WTC11 (cell line): ENCODE results near the gene COPZ2. TPM values are rescaled to one million over a fixed set of nuclear protein-coding genes. Genes with fewer than 3 reads are reported as not detected.

ENCODE experiments used
- ATAC-seq: fragments of 200-7000 bp; cut with Tn5 transposase; 2 replicates; pipeline ENCODE4 v1.10.0; 2021; ENCODE audit warnings: mild to moderate bottlenecking, moderate library complexity
- CTCF ChIA-PET: fragments of 300-600 bp; sonication (Branson Sonifier 250); formaldehyde crosslinking; loops from one replicate; lab custom pipeline; 2021; ENCODE audit warnings: antibody characterized with exemption; lab: Charles Lee
- POLR2A ChIA-PET: fragments of 350-600 bp; sonication (Branson Sonifier 250); formaldehyde crosslinking; loops from one replicate; lab custom pipeline; 2021; ENCODE audit warnings: antibody characterized with exemption; lab: Charles Lee
- DNase-seq: peaks from one replicate; pipeline ENCODE4 v3.0.0; 2021; ENCODE audit warnings: low spot score
- H3K27ac Mint-ChIP-seq: 2 replicates; pipeline ENCODE4 v1.8.0; 2021; ENCODE audit warnings: mixed read lengths
- H3K27me3 Mint-ChIP-seq: 2 replicates; pipeline ENCODE4 v1.8.0; 2021; ENCODE audit warnings: low read depth, mild to moderate bottlenecking, moderate library complexity, mixed read lengths
- H3K36me3 Mint-ChIP-seq: 2 replicates; pipeline ENCODE4 v1.8.0; 2021; ENCODE audit warnings: mixed read lengths
- H3K4me1 Mint-ChIP-seq: 2 replicates; pipeline ENCODE4 v1.8.0; 2022; ENCODE audit warnings: mixed read lengths
- H3K4me3 Mint-ChIP-seq: 2 replicates; pipeline ENCODE4 v1.8.0; 2021; ENCODE audit warnings: mild to moderate bottlenecking, moderate library complexity, mixed read lengths
- H3K9me3 Mint-ChIP-seq: 2 replicates; pipeline ENCODE4 v1.8.0; 2021; ENCODE audit warnings: mixed read lengths
- ATF1 ChIP-seq: sonication (generic); formaldehyde crosslinking; IDR thresholded peaks from 2 replicates; pipeline ENCODE4 v1.8.1; 2023; ENCODE audit warnings: mild to moderate bottlenecking, moderate library complexity, missing genetic modification reagents
- CREB1 ChIP-seq: sonication (generic); formaldehyde crosslinking; IDR thresholded peaks from 2 replicates; pipeline ENCODE4 v1.8.0; 2023; ENCODE audit warnings: mild to moderate bottlenecking, missing genetic modification reagents
- EMX1 ChIP-seq: fragments of 250-450 bp; sonication (Bioruptor Pico); IDR thresholded peaks from 2 replicates; pipeline ENCODE4 v1.8.0; 2021; ENCODE audit warnings: mild to moderate bottlenecking
- MXD4 ChIP-seq: fragments of 250-450 bp; sonication (Bioruptor Pico); IDR thresholded peaks from 2 replicates; pipeline ENCODE4 v1.8.0; 2021; ENCODE audit warnings: mild to moderate bottlenecking, moderate library complexity, borderline replicate concordance
- MYBL2 ChIP-seq: sonication (generic); formaldehyde crosslinking; IDR thresholded peaks from 2 replicates; pipeline ENCODE4 v1.8.1; 2023; ENCODE audit warnings: mild to moderate bottlenecking, moderate library complexity, missing genetic modification reagents
- NFE2L1 ChIP-seq: sonication (generic); formaldehyde crosslinking; IDR thresholded peaks from 2 replicates; pipeline ENCODE4 v1.8.1; 2023; ENCODE audit warnings: missing genetic modification reagents
- ZNF219 ChIP-seq: sonication (generic); formaldehyde crosslinking; IDR thresholded peaks from 2 replicates; pipeline ENCODE4 v1.8.0; 2023; ENCODE audit warnings: missing genetic modification reagents, mild to moderate bottlenecking, borderline replicate concordance
- ZNF281 ChIP-seq: sonication (generic); formaldehyde crosslinking; IDR thresholded peaks from 2 replicates; pipeline ENCODE4 v1.8.0; 2023; ENCODE audit warnings: mild to moderate bottlenecking, missing genetic modification reagents
- total RNA-seq: library from RNA; stranded (reverse); gene quantifications from 3 replicates; pipeline ENCODE4 v1.2.3, GENCODE V29; 2021
- TF ChIP-seq, protein P1 (sequence below): sonication (generic); formaldehyde crosslinking; IDR thresholded peaks from 2 replicates; pipeline ENCODE4 v1.8.0; 2023; ENCODE audit warnings: missing genetic modification reagents
- TF ChIP-seq, protein P2 (sequence below): fragments of 250-450 bp; sonication (Bioruptor Pico); IDR thresholded peaks from 2 replicates; pipeline ENCODE4 v1.9.0; 2021; ENCODE audit warnings: mild to moderate bottlenecking
- TF ChIP-seq, protein P3 (sequence below): sonication (generic); formaldehyde crosslinking; IDR thresholded peaks from 2 replicates; pipeline ENCODE4 v1.8.1; 2023; ENCODE audit warnings: mild to moderate bottlenecking, missing genetic modification reagents, borderline replicate concordance
- TF ChIP-seq, protein P4 (sequence below): sonication (generic); formaldehyde crosslinking; IDR thresholded peaks from 2 replicates; pipeline ENCODE4 v1.8.0; 2023; ENCODE audit warnings: missing genetic modification reagents, mild to moderate bottlenecking, borderline replicate concordance

Gene COPZ2
- total RNA-seq, 1 experiment from 2014 or later, result 0.44 TPM

GRCh38 chr17:48010193-48010592 is 27.4 kb downstream of the COPZ2 start (continued):
- TF ChIP-seq, protein P1, sequence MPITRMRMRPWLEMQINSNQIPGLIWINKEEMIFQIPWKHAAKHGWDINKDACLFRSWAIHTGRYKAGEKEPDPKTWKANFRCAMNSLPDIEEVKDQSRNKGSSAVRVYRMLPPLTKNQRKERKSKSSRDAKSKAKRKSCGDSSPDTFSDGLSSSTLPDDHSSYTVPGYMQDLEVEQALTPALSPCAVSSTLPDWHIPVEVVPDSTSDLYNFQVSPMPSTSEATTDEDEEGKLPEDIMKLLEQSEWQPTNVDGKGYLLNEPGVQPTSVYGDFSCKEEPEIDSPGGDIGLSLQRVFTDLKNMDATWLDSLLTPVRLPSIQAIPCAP (CRISPR knock-in tag), result no peak
- TF ChIP-seq MYBL2 (CRISPR knock-in tag), result no peak
- TF ChIP-seq, protein P2, sequence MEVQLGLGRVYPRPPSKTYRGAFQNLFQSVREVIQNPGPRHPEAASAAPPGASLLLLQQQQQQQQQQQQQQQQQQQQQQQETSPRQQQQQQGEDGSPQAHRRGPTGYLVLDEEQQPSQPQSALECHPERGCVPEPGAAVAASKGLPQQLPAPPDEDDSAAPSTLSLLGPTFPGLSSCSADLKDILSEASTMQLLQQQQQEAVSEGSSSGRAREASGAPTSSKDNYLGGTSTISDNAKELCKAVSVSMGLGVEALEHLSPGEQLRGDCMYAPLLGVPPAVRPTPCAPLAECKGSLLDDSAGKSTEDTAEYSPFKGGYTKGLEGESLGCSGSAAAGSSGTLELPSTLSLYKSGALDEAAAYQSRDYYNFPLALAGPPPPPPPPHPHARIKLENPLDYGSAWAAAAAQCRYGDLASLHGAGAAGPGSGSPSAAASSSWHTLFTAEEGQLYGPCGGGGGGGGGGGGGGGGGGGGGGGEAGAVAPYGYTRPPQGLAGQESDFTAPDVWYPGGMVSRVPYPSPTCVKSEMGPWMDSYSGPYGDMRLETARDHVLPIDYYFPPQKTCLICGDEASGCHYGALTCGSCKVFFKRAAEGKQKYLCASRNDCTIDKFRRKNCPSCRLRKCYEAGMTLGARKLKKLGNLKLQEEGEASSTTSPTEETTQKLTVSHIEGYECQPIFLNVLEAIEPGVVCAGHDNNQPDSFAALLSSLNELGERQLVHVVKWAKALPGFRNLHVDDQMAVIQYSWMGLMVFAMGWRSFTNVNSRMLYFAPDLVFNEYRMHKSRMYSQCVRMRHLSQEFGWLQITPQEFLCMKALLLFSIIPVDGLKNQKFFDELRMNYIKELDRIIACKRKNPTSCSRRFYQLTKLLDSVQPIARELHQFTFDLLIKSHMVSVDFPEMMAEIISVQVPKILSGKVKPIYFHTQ (CRISPR knock-in tag), result no peak
- TF ChIP-seq, protein P3, sequence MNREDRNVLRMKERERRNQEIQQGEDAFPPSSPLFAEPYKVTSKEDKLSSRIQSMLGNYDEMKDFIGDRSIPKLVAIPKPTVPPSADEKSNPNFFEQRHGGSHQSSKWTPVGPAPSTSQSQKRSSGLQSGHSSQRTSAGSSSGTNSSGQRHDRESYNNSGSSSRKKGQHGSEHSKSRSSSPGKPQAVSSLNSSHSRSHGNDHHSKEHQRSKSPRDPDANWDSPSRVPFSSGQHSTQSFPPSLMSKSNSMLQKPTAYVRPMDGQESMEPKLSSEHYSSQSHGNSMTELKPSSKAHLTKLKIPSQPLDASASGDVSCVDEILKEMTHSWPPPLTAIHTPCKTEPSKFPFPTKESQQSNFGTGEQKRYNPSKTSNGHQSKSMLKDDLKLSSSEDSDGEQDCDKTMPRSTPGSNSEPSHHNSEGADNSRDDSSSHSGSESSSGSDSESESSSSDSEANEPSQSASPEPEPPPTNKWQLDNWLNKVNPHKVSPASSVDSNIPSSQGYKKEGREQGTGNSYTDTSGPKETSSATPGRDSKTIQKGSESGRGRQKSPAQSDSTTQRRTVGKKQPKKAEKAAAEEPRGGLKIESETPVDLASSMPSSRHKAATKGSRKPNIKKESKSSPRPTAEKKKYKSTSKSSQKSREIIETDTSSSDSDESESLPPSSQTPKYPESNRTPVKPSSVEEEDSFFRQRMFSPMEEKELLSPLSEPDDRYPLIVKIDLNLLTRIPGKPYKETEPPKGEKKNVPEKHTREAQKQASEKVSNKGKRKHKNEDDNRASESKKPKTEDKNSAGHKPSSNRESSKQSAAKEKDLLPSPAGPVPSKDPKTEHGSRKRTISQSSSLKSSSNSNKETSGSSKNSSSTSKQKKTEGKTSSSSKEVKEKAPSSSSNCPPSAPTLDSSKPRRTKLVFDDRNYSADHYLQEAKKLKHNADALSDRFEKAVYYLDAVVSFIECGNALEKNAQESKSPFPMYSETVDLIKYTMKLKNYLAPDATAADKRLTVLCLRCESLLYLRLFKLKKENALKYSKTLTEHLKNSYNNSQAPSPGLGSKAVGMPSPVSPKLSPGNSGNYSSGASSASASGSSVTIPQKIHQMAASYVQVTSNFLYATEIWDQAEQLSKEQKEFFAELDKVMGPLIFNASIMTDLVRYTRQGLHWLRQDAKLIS (CRISPR knock-in tag), result no peak

DNA sequence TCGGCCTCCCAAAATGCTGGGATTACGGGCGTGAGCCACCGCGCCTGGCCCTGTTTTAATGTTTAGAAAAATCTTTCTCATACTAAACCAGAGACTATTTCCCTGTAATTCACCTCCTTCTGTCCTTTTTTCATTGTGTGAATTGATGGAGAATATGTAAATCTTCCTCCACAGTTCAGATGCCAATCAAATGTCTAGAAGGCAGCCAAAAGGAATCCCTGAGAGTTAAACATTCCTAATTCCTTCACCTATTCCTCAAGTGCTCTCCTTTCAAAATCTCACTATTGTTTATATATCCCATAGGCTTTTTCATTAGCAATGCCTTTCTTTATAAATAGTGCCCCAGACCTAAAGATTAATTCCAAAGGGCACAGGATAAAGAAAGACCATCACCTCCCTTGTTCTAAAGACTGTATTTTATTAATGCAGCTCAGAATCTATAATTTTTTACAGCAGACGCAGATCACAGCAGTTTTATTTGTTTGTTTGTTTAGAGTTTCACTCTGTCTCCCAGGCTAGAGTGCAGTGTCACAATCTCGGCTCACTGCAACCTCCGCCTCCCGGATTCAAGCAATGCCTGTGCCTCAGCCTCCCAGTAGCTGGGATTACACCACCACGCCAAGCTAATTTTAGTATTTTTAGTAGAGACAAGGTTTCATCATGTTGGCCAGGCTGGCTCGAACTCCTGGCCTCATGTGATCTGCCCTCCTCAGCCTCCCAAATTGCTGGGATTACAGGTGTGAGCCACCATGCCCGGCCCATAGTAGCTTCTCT is 30.5 kb downstream of the COPZ2 start:
- H3K4me3 Mint-ChIP-seq, result no peak overlapping the region
- DNase-seq, result no peak
- H3K36me3 Mint-ChIP-seq, result no peaks in the 10 kb centered on the region
- CTCF ChIA-PET, result interaction anchor here (0.9 to 5.1 kb wide), 3 partner anchors 28 to 60 kb away, joined by 4 to 33 read pairs (median 14); partner anchors contain the start of gene CDK5RAP3
- POLR2A ChIA-PET, result no interaction called here
- H3K27ac Mint-ChIP-seq, result no peak overlapping the region
- no peak for ATAC-seq
- H3K27me3 Mint-ChIP-seq, result peaks cover 6% of the 10 kb centered on the region; the same call in 1 of the 2 replicates
- H3K4me1 Mint-ChIP-seq, result peaks cover 47% of the 10 kb centered on the region
- no peak for TF ChIP-seq MYBL2 (CRISPR knock-in tag)
- no peak for TF ChIP-seq CREB1 (CRISPR knock-in tag)
- no peak for TF ChIP-seq EMX1
- TF ChIP-seq ZNF281 (CRISPR knock-in tag), result no peak
- no peak for TF ChIP-seq MXD4 (CRISPR knock-in tag)
- TF ChIP-seq NFE2L1 (CRISPR knock-in tag), result no peak
- TF ChIP-seq ATF1 (CRISPR knock-in tag), result no peak
- TF ChIP-seq ZNF219 (CRISPR knock-in tag), result no peak
- TF ChIP-seq, protein P4, sequence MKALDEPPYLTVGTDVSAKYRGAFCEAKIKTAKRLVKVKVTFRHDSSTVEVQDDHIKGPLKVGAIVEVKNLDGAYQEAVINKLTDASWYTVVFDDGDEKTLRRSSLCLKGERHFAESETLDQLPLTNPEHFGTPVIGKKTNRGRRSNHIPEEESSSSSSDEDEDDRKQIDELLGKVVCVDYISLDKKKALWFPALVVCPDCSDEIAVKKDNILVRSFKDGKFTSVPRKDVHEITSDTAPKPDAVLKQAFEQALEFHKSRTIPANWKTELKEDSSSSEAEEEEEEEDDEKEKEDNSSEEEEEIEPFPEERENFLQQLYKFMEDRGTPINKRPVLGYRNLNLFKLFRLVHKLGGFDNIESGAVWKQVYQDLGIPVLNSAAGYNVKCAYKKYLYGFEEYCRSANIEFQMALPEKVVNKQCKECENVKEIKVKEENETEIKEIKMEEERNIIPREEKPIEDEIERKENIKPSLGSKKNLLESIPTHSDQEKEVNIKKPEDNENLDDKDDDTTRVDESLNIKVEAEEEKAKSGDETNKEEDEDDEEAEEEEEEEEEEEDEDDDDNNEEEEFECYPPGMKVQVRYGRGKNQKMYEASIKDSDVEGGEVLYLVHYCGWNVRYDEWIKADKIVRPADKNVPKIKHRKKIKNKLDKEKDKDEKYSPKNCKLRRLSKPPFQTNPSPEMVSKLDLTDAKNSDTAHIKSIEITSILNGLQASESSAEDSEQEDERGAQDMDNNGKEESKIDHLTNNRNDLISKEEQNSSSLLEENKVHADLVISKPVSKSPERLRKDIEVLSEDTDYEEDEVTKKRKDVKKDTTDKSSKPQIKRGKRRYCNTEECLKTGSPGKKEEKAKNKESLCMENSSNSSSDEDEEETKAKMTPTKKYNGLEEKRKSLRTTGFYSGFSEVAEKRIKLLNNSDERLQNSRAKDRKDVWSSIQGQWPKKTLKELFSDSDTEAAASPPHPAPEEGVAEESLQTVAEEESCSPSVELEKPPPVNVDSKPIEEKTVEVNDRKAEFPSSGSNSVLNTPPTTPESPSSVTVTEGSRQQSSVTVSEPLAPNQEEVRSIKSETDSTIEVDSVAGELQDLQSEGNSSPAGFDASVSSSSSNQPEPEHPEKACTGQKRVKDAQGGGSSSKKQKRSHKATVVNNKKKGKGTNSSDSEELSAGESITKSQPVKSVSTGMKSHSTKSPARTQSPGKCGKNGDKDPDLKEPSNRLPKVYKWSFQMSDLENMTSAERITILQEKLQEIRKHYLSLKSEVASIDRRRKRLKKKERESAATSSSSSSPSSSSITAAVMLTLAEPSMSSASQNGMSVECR (CRISPR knock-in tag), result no peak
- no peaks in the 10 kb centered on the region; the same call in 1 of the 2 replicates for H3K9me3 Mint-ChIP-seq
